Stimulated activated CD8-positive, alpha-beta memory T cell treated with anti-CD3 and anti-CD28 coated beads, Interleukin-7, amount 100 ng/mL, for 4 hours (primary cell): ENCODE data around the gene AZI2.
A peak's percentile ranks its signal among the peaks of the same experiment; 100 is the strongest.

Experiments used
- DNase-seq, 2 donors: peaks; one replicate each; pipeline ENCODE4 v3.0.0-alpha.2; 2020; ENCODE audit warnings: low read depth in 2 of 2

AZI2 gene, protein sequence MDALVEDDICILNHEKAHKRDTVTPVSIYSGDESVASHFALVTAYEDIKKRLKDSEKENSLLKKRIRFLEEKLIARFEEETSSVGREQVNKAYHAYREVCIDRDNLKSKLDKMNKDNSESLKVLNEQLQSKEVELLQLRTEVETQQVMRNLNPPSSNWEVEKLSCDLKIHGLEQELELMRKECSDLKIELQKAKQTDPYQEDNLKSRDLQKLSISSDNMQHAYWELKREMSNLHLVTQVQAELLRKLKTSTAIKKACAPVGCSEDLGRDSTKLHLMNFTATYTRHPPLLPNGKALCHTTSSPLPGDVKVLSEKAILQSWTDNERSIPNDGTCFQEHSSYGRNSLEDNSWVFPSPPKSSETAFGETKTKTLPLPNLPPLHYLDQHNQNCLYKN

DNA sequence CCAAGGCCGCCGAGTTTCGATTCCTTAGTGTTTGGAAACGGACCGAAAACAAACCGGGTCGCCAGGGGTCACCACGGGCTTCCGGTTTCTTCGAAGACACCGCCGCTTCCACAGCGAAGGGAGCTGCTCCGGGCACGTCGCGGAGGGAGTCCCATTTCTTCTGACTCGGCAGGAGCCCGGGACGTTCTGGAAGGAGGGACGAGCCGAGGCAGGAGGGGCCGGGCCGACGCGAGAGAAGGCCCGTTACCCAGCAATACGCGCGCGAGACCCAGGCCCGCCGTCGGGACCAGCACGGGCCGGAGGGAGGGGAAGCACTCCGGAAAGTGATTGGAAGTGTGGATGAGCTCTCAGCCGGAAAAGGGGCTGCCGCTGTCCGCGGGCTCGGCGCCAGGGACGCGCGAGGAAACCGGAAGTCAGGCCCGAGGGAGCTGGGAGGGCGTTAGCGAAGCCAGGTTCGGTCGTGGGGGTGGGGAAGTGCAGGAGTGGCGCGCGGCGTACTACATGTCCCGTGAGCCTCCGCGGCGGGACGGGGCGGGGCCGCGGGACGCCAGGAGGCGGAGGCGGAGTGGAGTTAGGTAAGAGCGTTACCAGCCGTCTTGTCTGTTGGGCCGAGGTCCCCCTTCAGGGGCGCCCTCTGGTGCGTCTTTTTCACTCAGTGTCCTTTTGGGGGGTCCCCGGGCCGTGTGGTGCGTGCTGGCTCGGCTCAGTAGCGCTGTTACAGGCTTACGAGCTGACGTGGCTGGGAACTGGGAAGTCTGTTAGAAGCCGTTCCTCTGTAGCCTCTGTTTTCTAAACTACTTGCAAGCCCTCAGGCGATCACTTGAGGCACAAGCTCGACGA is at the start of gene AZI2, which contains the start of gene ZCWPW2:
Gene AZI2 (minus strand): TSS at position 196 of the 840 bp plus-strand sequence. CDS start 8,207 bp downstream, outside the sequence.
Gene ZCWPW2 (plus strand): TSS at position 93 of the 840 bp plus-strand sequence. CDS start 64,348 bp downstream, outside the sequence.
- DNase-seq, result peak; percentile 83 to 89

DNA sequence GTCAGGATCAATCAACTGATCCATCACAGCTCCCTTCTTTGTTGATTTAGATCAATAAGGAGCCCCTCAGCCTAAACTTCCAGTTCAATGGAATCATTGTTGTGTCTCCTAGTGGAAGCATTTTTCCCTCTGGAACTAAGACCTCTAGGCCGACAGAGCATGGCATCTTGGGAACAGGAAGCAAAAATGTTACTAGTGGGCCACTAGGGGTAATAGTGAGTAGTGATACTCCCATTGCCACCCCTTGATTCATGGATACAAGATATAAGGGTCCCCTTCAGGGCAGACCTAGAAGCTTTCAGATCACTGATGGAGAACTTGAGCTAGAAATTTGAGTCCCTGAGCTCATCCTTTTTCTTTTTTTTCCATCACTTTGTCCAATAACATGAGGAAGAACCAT is 40.4 kb upstream of the AZI2 start:
- no peak for DNase-seq

GRCh38 chr3:28386049-28386448 is 37.4 kb upstream of the AZI2 start:
- DNase-seq, result no peak

- no peak for DNase-seq
These were observed 27.8 kb upstream of the AZI2 start for GRCh38 chr3:28376424-28376823.

DNA sequence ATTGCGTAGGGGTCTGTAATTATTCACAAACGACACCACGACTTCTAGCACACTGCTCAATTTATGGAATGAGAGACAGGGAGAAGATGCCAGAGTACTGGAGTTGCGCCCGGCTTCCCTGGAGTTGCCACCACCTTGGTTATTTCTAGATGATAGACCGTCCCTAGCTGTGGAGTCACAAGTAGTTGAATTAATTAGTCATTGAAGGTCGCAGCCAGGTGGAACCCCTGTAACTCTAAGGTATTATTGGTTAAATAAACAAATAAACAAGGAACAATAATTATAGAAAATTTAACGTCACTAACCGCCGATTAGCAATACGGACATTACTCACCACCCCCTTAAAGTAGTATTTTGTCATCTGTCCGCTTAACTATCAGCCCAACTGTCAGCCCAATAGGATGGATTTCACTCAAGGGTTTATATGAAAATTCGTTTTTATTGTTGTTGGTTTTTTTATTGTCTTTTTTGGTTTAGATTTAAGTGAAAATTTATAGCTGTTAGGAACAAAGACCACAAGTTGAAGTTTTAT is 911 bp upstream of the AZI2 start:
- DNase-seq, result no peak

GRCh38 chr3:28348265-28348628 is 377 bp downstream of the AZI2 start:
- DNase-seq, result no peak

DNA sequence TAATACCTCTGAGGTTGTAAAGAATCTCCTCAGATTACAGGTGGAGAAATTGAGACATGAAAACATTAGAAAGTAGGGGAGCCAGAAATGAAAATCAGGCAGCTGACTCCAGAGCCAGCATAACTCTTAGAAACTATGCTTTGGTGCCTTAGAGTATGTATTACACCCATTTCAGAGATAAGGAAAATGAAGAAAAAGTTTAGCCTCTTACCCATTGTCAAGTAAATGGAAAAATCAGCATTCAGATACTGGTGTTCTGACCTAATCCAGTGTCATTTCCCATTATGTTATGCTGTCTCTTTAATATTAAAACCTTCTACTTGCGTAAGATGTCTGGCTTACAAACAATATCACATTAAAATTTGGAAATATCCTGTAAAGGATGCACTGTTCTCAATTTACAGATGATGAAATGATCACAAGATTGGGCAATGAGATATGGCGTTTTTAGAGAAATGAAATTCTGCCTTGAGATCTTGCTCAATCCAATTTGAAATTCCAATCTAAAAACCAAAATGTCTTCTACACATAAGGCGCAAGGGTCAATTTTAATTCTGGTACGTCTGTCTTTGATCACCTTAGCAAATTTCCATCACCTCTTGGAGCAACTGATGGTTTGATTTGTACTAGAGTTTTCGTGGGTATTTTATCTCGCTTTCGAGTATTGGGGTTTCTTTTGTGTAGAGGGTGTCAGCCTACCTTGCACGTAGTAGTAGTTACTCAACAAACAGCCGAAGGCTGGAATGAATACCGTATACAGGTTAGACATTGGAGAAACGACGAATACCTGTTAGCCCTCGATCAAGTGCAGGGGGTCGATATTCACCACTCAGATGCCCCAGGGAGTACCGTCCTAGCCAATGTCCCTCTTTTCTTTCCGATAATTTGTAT is 1.0 kb downstream of the AZI2 start:
- DNase-seq, result no peak

DNA sequence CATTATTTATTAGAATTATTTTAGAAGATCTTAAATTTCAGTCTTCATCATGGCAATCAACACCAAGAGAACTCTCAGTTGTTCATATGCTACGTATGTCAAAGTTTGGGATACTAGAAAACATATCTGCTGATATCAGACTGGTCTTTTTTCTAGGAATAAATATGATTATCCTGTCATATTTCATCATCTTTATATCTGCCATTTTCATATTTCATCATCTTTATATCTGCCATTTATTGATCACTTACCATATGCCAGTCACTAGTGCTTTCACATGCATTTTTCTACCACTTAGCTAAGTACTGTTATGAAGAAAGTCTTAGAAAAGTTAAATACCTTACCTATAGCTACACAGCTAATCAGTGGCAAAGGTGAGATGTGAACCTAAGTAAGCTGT is 2.9 kb downstream of the AZI2 start:
- no peak for DNase-seq

DNA sequence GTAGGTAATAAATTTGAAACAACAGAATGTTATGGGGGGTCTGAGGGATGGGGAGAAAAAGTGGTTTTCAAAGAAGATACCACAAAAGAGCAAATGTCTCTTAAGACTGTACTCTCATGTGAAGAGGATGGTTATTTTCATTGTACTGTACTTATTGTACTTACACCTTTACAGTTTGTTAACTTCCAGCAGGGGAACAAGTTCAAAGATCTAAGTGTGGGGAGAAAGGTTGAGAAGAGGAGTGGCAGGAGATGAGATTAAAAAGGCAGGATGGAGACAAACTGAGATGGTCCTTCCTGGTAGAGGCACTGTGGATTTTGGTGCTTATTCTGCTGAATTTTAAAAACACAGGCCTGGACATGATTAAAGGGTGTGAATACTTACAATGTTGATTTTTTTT is 5.5 kb downstream of the AZI2 start:
- no peak for DNase-seq

- no peak for DNase-seq
These were observed 11.4 kb downstream of the AZI2 start for GRCh38 chr3:28337230-28337629.

DNA sequence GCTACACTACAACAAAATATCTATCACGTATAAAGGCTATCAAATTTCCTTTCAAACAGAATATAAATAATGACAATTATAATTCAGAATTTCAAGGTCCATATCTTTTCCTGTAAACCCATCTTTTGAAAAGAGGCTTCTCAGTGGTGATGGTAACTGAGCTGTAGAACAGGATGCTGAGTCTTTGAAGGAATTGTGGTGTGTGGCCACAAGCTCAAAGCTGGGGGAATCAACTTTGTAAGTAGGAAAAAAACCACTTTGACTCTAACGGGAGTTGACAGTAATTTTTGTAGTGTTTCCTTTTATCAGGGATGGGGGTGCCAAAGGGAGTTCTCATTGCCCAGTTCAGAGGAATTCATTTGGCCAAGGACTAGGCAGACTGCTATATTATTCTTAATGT is 13.4 kb downstream of the AZI2 start:
- no peak for DNase-seq

DNA sequence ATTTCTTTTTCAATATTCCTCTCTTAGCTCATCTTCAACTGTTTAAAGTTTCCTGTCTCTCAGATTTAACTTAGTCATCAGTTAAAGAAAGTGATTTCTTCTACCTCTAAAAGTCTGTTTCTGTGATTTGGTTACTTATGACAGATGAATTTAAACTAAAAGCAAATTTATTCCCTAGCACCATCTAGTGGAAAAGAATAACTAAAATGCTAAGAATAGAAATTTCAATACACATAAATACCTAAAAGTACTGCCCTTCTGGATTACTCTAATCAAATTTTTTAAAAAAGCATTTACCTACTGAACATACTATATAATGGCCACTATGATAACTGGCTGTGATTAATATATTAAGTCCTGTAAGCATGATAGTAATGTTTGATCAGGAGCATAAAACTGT is 14.1 kb downstream of the AZI2 start:
- DNase-seq, result no peak

DNA sequence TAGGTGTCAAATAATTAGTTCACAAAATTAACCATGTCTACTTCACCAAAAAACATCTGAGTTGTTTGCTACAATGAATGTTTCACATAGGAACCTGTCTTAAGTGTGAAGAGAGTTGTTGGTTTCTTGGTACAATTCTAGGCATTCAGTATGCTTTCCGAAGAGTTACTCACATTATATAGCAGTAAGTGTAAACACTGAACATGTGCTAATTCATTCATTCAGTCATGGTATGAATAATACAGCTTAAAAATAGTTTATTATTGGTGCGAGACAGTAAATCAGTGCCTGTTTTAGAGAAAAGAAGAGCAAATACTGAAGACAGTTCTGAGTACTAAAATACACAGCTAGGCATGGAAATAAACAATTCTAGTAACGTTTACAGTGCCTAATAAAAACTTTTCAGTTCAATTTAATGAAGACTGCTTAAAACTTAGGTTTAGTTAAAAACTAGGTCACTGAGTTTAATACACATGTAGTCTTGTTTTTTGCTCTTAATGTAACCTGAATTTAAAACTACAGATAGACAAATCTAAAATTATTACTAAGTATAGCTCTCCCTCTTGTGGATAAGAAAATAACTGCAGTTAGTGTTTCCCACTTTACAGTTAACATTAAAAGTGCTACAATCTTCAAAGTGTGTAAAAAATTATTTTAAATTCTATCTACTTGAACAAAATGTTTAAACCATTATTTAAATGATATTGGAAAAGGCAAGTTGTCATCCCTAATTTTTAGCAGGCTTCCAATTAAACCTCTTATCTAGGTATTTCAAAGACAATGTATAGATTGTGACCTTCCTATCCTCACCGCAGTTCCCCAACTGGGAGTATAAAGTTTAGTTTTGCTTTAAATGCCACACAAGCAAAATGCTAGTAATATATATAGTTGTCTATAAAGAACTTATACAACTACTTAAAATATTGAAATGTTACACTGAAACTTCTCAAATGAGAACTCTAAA is 20.2 kb downstream of the AZI2 start:
- no peak for DNase-seq

- DNase-seq, result peak; percentile 13 to 30
These were observed 22.1 kb downstream of the AZI2 start for GRCh38 chr3:28326458-28326926.

DNA sequence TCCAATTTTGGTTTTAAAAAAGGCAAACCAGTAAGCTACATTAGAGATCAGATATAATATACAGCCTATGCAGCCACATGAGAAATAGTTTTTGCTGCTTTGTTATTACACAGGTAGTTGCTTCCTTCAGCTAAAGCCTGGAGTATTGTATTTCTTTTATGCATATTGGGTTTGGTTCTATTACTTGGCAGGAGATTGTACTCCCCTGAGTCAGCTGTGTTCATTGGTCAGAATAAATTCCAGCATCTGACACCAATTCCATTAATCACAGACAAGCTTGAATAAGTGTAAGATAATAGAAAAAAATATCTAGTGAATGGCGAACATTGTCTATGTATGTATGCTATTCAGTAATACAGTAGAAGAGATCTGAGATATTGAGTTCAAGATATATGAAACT is 26.2 kb downstream of the AZI2 start:
- DNase-seq, result no peak

GRCh38 chr3:28320981-28321380 is 27.6 kb downstream of the AZI2 start:
- no peak for DNase-seq

DNA sequence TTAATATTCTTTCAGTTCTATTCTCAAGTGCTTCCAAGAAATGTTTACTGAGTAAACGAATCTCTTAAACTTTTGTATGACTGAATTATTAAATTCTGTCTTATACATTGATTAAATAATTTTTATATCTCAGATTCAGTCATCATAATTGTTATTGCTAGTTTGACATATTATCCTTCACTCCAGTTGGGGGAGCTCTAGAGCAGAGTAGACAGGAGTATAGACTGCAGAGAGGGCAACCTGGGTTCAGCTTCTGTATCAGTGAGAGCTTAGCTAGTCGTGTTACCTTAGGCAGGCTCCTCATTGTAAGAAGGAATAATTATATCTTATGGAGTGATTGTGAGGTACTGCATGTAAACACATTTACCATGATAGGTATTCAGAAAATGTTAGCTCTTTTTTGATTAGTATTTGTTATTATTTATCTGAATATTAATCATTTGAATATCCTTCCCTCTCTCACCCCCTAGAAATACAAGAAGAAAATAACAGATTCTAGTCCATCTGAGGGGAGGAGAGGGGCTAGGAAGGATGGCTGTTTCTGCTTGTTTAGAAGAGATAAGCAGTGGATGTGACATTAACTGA is 31.1 kb downstream of the AZI2 start:
- DNase-seq, result no peak

DNA sequence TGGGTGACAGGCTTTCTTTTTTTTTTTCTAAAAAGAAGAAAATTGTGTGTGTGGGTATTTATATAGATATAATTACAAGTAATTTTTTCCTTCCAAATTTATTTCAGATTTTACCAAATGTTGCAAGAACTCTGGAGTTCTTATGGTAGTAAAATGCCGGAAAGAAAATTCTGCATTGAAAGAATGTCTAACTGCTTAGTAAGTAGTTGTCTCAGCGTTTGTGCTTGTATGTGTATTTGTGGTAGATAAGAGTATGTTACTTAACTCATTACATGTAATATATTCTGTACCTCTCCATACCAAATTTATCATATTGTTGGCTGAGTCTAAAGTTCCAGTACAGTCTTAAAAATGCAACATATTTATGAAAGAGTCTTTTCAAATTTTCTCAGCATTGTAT is 32.4 kb downstream of the AZI2 start:
- DNase-seq, result no peak

- DNase-seq, result no peak
These were observed 32.9 kb downstream of the AZI2 start for GRCh38 chr3:28315711-28316110.

GRCh38 chr3:28308196-28308595 is 40.4 kb downstream of the AZI2 start:
- no peak for DNase-seq
